SK-N-SH (cell line): ENCODE results near the gene FAM168A.

Source experiments
- CHD2 ChIP-seq: fragments of 150-350 bp; IDR thresholded peaks from 2 replicates; pipeline ENCODE4 v1.6.1; 2018; ENCODE audit warnings: low read length; ENCODE audit not compliant: partially characterized antibody
- CTCF ChIP-seq: fragments of 200-600 bp; sonication (generic); IDR thresholded peaks from 2 replicates; pipeline ENCODE4 v1.6.1; 2017; ENCODE audit warnings: antibody characterized with exemption, mild to moderate bottlenecking, moderate library complexity
- EZH2phosphoT487 ChIP-seq: fragments of 200-600 bp; sonication (generic); IDR thresholded peaks from 2 replicates; pipeline ENCODE4 v1.6.1; 2017; ENCODE audit warnings: low read depth, mixed run types, mild to moderate bottlenecking, antibody characterized with exemption, moderate library complexity, borderline replicate concordance
- FOSL2 ChIP-seq: IDR thresholded peaks from 2 replicates; pipeline ENCODE4 v1.4.0; 2012; ENCODE audit warnings: low read depth, mild to moderate bottlenecking, moderate library complexity, borderline replicate concordance
- JUND ChIP-seq: IDR thresholded peaks from 2 replicates; pipeline ENCODE4 v1.4.0; 2012
- POLR2AphosphoS5 ChIP-seq: IDR thresholded peaks from 2 replicates; pipeline ENCODE4 v1.6.1; 2012; ENCODE audit warnings: low read depth, low read length
- RAD21 ChIP-seq: IDR thresholded peaks from 2 replicates; pipeline ENCODE4 v1.6.1; 2012; ENCODE audit warnings: mild to moderate bottlenecking, low read length
- RFX5 ChIP-seq: IDR thresholded peaks from 2 replicates; pipeline ENCODE4 v1.6.1; 2012; ENCODE audit warnings: mild to moderate bottlenecking, improper control_type of control experiment, low read length
- TAF1 ChIP-seq: IDR thresholded peaks from 2 replicates; pipeline ENCODE4 v1.6.1; 2012; ENCODE audit warnings: low read depth, mild to moderate bottlenecking, low read length, moderate library complexity, borderline replicate concordance
- TEAD4 ChIP-seq: IDR thresholded peaks from 2 replicates; pipeline ENCODE4 v1.4.0; 2012; ENCODE audit warnings: mild to moderate bottlenecking, borderline replicate concordance; ENCODE audit not compliant: insufficient read depth
- USF1 ChIP-seq: IDR thresholded peaks from 2 replicates; pipeline ENCODE4 v1.4.0; 2012; ENCODE audit warnings: low read depth, borderline replicate concordance
- USF2 ChIP-seq: fragments of 150-350 bp; IDR thresholded peaks from 2 replicates; pipeline ENCODE4 v1.6.1; 2017; ENCODE audit warnings: antibody characterized with exemption, low read length, low read depth, borderline replicate concordance

GRCh38 chr11:73633999-73634398, 36.1 kb upstream of the FAM168A start:
- no peak for TF ChIP-seq RAD21
- TF ChIP-seq CTCF, result no peak
- no peak for TF ChIP-seq TAF1
- TF ChIP-seq RFX5, result no peak
- TF ChIP-seq USF1, result no peak
- TF ChIP-seq TEAD4, result no peak
- no peak for TF ChIP-seq JUND
- no peak for TF ChIP-seq POLR2AphosphoS5
- no peak for TF ChIP-seq EZH2phosphoT487
- TF ChIP-seq CHD2, result no peak
- TF ChIP-seq USF2, result no peak
- TF ChIP-seq FOSL2, result no peak
